Rectal smooth muscle tissue (tissue), 1 donor: ENCODE results near the gene CAMTA1.
"Not testable (repeated sequence)": the region's sequence is repeated elsewhere in the genome, so short reads cannot be mapped to it uniquely, and the experiment has no call there.

ENCODE experiments used
- H3K27ac ChIP-seq: one replicate; pipeline ENCODE4 v1.7.0; 2013; ENCODE audit warnings: low read depth, low read length, inconsistent platforms
- H3K27me3 ChIP-seq: one replicate; pipeline ENCODE4 v1.7.0; 2013; ENCODE audit warnings: low read length; ENCODE audit not compliant: control insufficient read depth, insufficient read depth
- H3K36me3 ChIP-seq: one replicate; pipeline ENCODE4 v1.7.0; 2013; ENCODE audit warnings: low read length; ENCODE audit not compliant: control insufficient read depth, insufficient read depth
- H3K4me1 ChIP-seq: one replicate; pipeline ENCODE4 v1.7.0; 2013; ENCODE audit warnings: low read length; ENCODE audit not compliant: control insufficient read depth, insufficient read depth
- H3K4me3 ChIP-seq: one replicate; pipeline ENCODE4 v1.7.0; 2013; ENCODE audit warnings: low read length
- H3K9ac ChIP-seq: one replicate; pipeline ENCODE4 v1.7.0; 2013; ENCODE audit warnings: low read length

The CAMTA1 gene

GRCh38 chr1:6802454-6802853 lies 17.2 kb downstream of the CAMTA1 start:
- H3K4me3 ChIP-seq = no peak overlapping the region
- H3K27me3 ChIP-seq = no peaks in the 10 kb centered on the region
- H3K27ac ChIP-seq = no peak overlapping the region
- no peak overlapping the region for H3K9ac ChIP-seq
- H3K36me3 ChIP-seq = no peaks in the 10 kb centered on the region
- H3K4me1 ChIP-seq = peaks cover 9% of the 10 kb centered on the region

- H3K27ac ChIP-seq = no peak overlapping the region
Measured at GRCh38 chr1:6802893-6803292, 17.6 kb downstream of the CAMTA1 start.

GRCh38 chr1:6803357-6803756 lies 18.1 kb downstream of the CAMTA1 start:
- Histone ChIP-seq H3K27ac (no peak overlapping the region), H3K36me3 (no peaks in the 10 kb centered on the region), H3K4me1 (peaks cover 9% of the 10 kb centered on the region), H3K9ac (no peak overlapping the region), H3K4me3 (no peak overlapping the region), H3K27me3 (no peaks in the 10 kb centered on the region)

More at GRCh38 chr1:6802893-6803292, 17.6 kb downstream of the CAMTA1 start:
- peaks cover 9% of the 10 kb centered on the region for H3K4me1 ChIP-seq
- no peak overlapping the region for H3K4me3 ChIP-seq
- no peak overlapping the region for H3K9ac ChIP-seq
- H3K27me3 ChIP-seq = no peaks in the 10 kb centered on the region
- no peaks in the 10 kb centered on the region for H3K36me3 ChIP-seq

DNA sequence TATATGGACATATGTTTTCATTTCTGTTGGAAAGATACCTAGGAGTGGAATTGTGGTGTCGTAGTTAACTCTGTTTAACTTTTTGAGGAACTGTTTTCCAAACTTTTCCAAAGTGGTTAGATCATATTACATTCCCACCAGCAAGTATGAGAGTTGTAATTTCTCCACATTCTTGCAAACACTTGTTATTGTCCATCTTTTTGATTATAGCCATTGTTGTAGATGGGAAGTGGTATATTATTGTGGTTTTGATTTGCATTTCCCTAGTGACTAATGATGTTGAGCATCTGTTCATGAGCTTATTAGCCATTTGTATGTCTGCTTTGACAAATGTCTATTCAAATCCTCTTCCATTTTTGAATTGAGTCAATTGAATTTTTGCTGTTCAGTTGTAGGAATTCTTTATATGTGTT lies 19.8 kb downstream of the CAMTA1 start:
- peaks cover 9% of the 10 kb centered on the region for H3K4me1 ChIP-seq
- no peaks in the 10 kb centered on the region for H3K27me3 ChIP-seq
- no peaks in the 10 kb centered on the region for H3K36me3 ChIP-seq
- H3K9ac ChIP-seq = no peak overlapping the region
- no peak overlapping the region for H3K4me3 ChIP-seq
- H3K27ac ChIP-seq = no peak overlapping the region

DNA sequence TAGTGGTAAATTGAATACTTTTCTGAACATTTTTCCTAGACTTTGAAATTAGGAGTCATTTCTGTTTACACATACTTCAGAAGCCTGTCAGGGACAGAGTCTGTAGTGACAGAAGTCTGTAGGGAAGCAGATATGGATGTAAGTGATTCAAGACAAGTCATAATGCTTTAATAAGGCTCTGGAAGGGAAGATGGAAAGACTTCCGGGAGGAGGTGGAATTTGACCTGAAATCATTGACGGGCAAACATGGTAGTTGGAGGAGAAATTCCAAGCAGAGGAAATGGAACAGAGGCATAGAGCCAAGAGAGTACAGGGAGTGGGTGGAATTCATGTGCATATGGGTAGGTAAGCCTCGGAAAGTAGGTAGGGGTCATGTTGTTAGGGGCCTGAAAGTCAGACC lies 22.5 kb downstream of the CAMTA1 start:
- no peak overlapping the region for H3K27ac ChIP-seq
- peaks cover 6% of the 10 kb centered on the region for H3K4me1 ChIP-seq
- no peak overlapping the region for H3K4me3 ChIP-seq
- H3K27me3 ChIP-seq = no peaks in the 10 kb centered on the region
- no peak overlapping the region for H3K9ac ChIP-seq
- no peaks in the 10 kb centered on the region for H3K36me3 ChIP-seq

GRCh38 chr1:6809461-6809860 lies 24.2 kb downstream of the CAMTA1 start:
- Histone ChIP-seq H3K36me3 (no peaks in the 10 kb centered on the region), H3K4me1 (peaks cover 6% of the 10 kb centered on the region), H3K4me3 (no peak overlapping the region), H3K27me3 (no peaks in the 10 kb centered on the region), H3K27ac (no peak overlapping the region), H3K9ac (no peak overlapping the region)

DNA sequence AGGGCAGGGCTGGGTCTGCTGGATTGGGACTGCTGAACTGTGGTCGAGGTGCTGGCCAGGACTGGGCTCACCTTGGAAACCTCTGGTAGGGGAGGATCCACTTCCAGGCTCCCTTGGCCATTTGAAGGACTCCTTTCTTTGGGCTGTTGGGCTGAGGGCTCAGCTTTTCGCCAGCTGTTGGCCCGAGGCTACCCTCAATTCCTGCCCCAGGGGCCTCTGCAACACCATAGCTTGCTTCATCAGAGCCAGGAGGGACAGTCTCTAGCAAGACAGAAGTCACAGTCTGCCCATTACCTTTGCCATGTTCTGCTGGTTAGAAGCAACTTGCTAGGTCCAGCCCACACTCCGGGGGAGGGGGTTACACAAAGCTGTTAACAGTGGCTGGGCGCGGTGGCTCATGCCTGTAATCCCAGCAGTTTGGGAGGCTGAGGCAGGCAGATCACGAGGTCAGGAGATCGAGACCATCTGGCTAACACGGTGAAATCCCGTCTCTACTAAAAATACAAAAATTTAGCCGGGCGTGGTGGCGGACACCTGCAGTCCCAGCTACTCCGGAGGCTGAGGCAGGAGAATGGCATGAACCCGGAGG lies 25.0 kb downstream of the CAMTA1 start:
- H3K4me1 ChIP-seq, H3K27ac ChIP-seq, H3K9ac ChIP-seq, H3K4me3 ChIP-seq, H3K36me3 ChIP-seq, H3K27me3 ChIP-seq: not testable (repeated sequence)

GRCh38 chr1:6811583-6811982 lies 26.3 kb downstream of the CAMTA1 start:
- Histone ChIP-seq H3K4me1 (peaks cover 4% of the 10 kb centered on the region), H3K36me3 (no peaks in the 10 kb centered on the region), H3K27ac (no peak overlapping the region), H3K27me3 (no peaks in the 10 kb centered on the region), H3K4me3 (no peak overlapping the region), H3K9ac (no peak overlapping the region)

GRCh38 chr1:6813165-6813564 lies 27.9 kb downstream of the CAMTA1 start:
- Histone ChIP-seq H3K4me3 (no peak overlapping the region), H3K4me1 (no peaks in the 10 kb centered on the region), H3K27me3 (no peaks in the 10 kb centered on the region), H3K36me3 (no peaks in the 10 kb centered on the region), H3K27ac (no peak overlapping the region), H3K9ac (no peak overlapping the region)

GRCh38 chr1:6815726-6816125 lies 30.5 kb downstream of the CAMTA1 start:
- Histone ChIP-seq H3K4me3 (no peak overlapping the region), H3K27ac (no peak overlapping the region), H3K9ac (no peak overlapping the region), H3K4me1 (no peaks in the 10 kb centered on the region), H3K27me3 (no peaks in the 10 kb centered on the region), H3K36me3 (no peaks in the 10 kb centered on the region)

DNA sequence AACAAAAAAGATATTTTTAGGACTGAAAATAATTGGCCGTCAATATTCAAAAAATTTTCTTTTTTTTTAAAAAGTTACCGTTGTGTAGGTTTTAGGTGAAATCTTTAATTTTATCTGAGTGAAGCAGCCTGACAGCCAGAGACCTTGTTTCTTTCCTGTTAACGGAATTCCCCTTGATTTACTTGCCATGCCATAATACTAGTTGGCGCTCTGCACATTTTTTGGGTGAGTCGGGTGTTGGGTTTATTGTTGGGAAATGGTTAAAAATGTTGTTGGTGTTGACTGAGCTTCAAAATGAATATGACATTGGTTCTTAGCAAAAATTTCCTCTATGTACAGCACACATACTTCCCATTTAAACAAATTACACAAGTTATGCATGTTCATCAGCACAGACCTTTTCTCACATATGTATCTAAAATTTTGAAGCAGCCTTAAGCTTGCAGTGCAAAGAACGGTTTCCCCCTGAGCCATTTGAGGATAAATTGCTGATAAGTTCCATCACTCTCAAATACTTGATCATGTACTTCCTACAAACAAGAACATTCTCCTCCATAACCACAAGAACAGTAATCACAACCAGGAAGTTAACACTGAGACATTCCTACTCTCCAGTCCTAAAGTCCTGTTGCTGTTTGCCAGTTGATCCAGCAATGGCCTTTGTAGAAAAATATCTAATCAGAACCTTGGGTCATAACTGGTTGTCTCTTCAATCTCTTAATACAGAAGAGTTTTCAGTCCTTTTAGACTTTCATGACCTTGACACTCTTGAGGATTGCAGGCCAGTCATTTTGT lies 34.2 kb downstream of the CAMTA1 start:
- no peaks in the 10 kb centered on the region for H3K4me1 ChIP-seq
- no peak overlapping the region for H3K9ac ChIP-seq
- H3K27me3 ChIP-seq = no peaks in the 10 kb centered on the region
- H3K4me3 ChIP-seq = no peak overlapping the region
- no peak overlapping the region for H3K27ac ChIP-seq
- no peaks in the 10 kb centered on the region for H3K36me3 ChIP-seq

DNA sequence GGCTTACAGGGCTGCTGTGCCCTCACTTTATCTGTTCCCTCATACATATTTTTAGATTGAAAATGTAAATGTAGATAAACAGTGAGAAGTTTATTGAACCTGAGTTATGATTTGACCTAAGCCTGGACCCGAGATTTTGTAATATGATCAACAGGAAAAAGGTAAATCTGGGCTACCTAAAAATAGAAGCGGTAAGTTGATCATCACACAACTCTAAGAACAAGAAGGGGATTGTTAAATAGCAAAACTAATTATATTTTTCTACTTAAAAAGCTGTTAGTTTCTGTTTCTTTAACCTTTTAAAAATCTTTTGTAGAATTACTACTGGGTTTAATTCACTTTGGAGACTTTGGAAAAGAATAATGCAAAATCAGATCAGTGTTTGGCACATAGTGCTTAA lies 35.6 kb downstream of the CAMTA1 start:
- Histone ChIP-seq H3K27ac (no peak overlapping the region), H3K36me3 (no peaks in the 10 kb centered on the region), H3K4me3 (no peak overlapping the region), H3K4me1 (no peaks in the 10 kb centered on the region), H3K9ac (no peak overlapping the region), H3K27me3 (no peaks in the 10 kb centered on the region)
